NCI-H524 (cell line): ENCODE measurements around the gene ABLIM1.

ENCODE experiments used
- DNase-seq, 2 experiments: peaks; one replicate each; lab custom pipeline; 2025; lab: John Stamatoyannopoulos, UW

Gene ABLIM1

GRCh38 chr10:114458216-114458920 is 199.7 kb downstream of the ABLIM1 start:
- DNase-seq: no peak

- DNase-seq: no peak
Observed at GRCh38 chr10:114453576-114453975, 204.5 kb downstream of the ABLIM1 start.

GRCh38 chr10:114448897-114449296 is 209.2 kb downstream of the ABLIM1 start:
- DNase-seq: no peak

GRCh38 chr10:114445332-114445731 is 212.7 kb downstream of the ABLIM1 start:
- DNase-seq: no peak

GRCh38 chr10:114444819-114445218 is 213.3 kb downstream of the ABLIM1 start:
- no peak for DNase-seq

GRCh38 chr10:114442091-114442630 is 215.9 kb downstream of the ABLIM1 start:
- DNase-seq: no peak

- no peak for DNase-seq
Observed at GRCh38 chr10:114441107-114441506, 217.0 kb downstream of the ABLIM1 start.

- no peak for DNase-seq
Observed at GRCh38 chr10:114437473-114438292, 220.4 kb downstream of the ABLIM1 start.

GRCh38 chr10:114436941-114437340 is 221.1 kb downstream of the ABLIM1 start:
- DNase-seq: no peak

- no peak for DNase-seq
Observed at GRCh38 chr10:114432566-114433093, 225.4 kb downstream of the ABLIM1 start.

- no peak for DNase-seq
Observed at GRCh38 chr10:114431414-114432135, 226.5 kb downstream of the ABLIM1 start.

- DNase-seq: no peak
Observed at GRCh38 chr10:114430688-114431413, 227.2 kb downstream of the ABLIM1 start.

GRCh38 chr10:114429581-114430335 is 228.3 kb downstream of the ABLIM1 start:
- no peak for DNase-seq

GRCh38 chr10:114427124-114427852 is 230.8 kb downstream of the ABLIM1 start:
- DNase-seq: no peak

- DNase-seq: no peak
Observed at GRCh38 chr10:114426476-114426875, 231.6 kb downstream of the ABLIM1 start.

- DNase-seq: no peak
Observed at GRCh38 chr10:114420811-114421485, 237.1 kb downstream of the ABLIM1 start.

GRCh38 chr10:114418109-114418508 is 240.0 kb downstream of the ABLIM1 start:
- no peak for DNase-seq

GRCh38 chr10:114412907-114413797 is 244.9 kb downstream of the ABLIM1 start:
- DNase-seq: no peak
